ENCODE measurements around the gene ZNF468. TPM values are rescaled to one million over a fixed set of nuclear protein-coding genes. Genes with fewer than 3 reads are reported as not detected.

The ZNF468 gene
- 54.0 and 74.0 TPM in 2 replicates for total RNA-seq

DNA sequence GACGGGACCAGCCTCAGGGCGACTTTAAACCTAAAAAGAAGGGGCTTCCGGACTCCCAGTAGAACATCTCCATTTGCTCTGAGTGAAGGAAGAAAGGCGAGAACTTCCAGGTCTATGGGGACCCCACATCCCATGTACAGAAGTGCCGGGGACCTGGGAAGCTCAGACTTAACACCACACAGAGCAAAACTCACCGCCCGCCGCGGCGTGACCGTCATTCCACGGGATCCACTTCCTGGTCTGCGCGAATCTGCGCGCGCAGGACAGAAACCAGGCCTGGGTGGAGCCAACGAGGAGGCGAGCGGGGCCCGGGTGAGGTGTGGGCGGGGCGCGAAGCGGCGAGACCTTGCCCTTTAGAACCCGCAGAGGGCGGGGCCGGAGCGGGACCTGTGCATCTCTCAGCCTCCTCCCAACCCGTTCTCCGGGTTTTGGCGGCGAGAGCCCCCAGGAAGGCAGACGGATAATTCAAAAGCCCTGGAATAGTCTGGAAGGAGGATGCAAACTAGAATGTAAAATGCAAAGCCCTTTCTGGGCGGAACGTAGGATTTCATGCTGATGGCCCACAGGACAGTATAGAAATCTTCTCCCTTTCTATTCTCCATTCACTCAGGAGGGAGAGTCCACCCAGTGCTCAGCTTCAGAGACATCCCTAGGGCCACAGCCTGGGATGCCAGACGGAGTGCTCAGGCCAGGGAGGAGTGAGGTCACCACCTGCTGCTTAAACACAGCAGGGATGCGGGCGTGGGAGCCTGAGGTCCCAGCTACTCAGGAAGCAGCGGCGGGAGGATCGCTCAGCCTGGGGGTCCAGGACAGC, at the start of gene ZNF468:
Gene ZNF468 (minus strand): TSS at position 242 of the 814 bp plus-strand sequence. CDS start 3,347 bp downstream, outside the sequence.

DNA sequence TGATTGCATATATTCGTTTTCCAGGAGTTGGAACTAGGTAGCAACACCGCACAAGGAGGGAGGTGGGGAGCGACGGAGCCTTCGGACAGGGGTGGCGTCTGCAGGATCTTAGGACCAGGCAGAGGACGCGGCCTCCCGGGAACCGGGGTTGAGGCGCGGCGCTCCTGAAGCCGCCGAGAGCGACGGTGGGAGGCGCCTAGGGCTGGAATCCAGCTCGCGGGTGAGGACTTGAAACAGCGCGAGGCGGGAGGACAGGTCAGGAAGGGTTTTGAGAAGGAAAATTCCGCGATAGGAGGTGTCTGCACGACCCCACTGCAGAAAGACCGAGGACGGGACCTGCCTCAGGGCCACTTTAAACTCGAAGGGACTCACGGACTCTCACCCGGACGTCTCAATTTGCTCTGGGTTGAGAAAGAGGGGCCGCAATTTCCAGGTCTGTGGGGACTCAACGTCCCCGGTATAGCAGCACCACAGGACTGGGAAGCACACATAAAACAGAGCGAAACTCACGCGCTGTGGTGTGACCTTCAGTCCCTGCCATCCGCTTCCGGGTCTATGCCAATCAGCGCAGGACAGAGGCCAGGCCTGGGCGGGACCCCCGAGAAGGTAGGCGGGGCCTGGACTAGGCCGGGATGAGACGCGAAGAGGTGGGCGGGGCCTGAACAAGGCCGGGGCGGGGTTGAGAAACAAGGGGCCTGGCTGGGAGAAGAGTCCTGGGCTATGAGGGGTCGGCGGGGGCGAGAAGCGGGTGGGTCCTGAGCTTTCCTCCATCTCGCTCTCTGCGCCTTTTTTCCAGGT, 39.9 kb upstream of the ZNF468 start, which contains the start of gene ZNF320:
Gene ZNF320 (minus strand): TSS at position 498 of the 798 bp plus-strand sequence. CDS start 7,380 bp downstream, outside the sequence.

DNA sequence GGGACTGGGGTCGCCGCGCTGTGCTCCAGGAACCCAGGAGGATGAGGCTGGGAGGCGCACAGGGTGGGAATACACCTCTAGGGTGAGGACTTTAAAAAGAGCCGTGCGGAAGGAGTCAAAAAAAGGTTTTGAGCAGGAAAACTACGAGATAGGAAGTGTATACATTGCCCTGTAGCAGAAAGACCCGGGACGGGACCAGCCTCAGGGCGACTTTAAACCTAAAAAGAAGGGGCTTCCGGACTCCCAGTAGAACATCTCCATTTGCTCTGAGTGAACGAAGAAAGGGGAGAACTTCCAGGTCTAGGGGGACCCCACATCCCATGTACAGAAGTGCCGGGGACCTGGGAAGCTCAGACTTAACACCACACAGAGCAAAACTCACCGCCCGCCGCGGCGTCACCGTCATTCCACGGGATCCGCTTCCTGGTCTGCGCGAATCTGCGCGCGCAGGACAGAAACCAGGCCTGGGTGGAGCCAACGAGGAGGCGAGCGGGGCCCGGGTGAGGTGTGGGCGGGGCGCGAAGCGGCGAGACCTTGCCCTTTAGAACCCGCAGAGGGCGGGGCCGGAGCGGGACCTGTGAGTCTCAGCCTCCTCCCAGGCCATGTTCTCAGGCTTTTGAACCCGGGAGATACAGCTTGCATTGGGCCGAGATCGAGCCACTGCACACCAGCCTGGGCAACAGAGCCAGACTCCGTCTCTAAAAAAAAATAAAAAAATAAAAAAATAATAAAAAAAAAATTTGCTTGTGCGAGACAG, 36.0 kb downstream of the ZNF468 start, which contains the start of gene ZNF28:
Gene ZNF28 (minus strand): TSS at position 430 of the 757 bp plus-strand sequence. CDS start 3,675 bp downstream, outside the sequence.

Other genes with a start within 250 kb of the ZNF468 start
- 86.3 and 90.8 TPM in 2 replicates for gene ZNF83, start 219.3 kb downstream of the ZNF468 start, total RNA-seq
- 7.2 and 13.5 TPM in 2 replicates for gene ZNF611, start 122.6 kb downstream of the ZNF468 start, total RNA-seq
- 12.5 and 12.6 TPM in 2 replicates for gene ZNF600, start 70.8 kb downstream of the ZNF468 start, total RNA-seq
- 27.0 and 42.2 TPM in 2 replicates for gene ZNF28, start 36.0 kb downstream of the ZNF468 start, total RNA-seq
- gene ZNF320, start 40.0 kb upstream of the ZNF468 start, total RNA-seq = 17.1 and 30.8 TPM in 2 replicates
- 8.2 and 9.0 TPM in 2 replicates for gene ZNF888, start 65.8 kb upstream of the ZNF468 start, total RNA-seq
- 11.6 and 13.4 TPM in 2 replicates for gene ZNF816, start 105.3 kb upstream of the ZNF468 start, total RNA-seq
- gene ERVV-1, start 156.3 kb upstream of the ZNF468 start, total RNA-seq = 0.48 TPM in 1 of 2 replicates, not detected in the other
- 0.24 TPM in 1 of 2 replicates, not detected in the other for gene ERVV-2, start 187.1 kb upstream of the ZNF468 start, total RNA-seq
- 13.6 and 24.6 TPM in 2 replicates for gene ZNF160, start 245.8 kb upstream of the ZNF468 start, total RNA-seq